ENCODE results near the gene ZNF43. TPM values are rescaled to one million over a fixed set of nuclear protein-coding genes. Genes with fewer than 3 reads are reported as not detected.
"Not testable (repeated sequence)": the region's sequence is repeated elsewhere in the genome, so short reads cannot be mapped to it uniquely, and the experiment has no call there.

ZNF43 gene
- total RNA-seq, 1 donor from 2014 or later = 108 TPM

DNA sequence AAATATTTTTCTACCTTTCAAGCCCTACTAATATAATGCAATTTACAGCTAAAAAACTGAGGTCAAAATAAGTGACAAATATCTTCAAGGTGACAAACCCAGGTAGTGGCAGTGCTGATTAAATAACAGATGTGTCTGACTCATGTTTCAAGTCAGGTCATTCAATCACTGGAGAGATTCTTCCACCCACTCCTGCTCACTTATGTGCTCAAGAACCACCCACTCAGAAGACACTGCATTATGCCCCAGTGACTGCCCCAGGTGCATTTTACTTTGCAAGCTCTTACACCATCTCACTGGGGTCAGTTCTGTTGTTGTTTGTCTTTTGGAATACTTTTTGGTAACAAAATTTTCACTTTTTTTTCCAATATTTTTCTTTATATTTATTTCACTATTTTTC is 70.8 kb downstream of the ZNF43 start:
- Histone ChIP-seq H3K4me3 (no peak overlapping the region), H3K79me2 (ENCODE audit: low read depth) (peaks cover 54% of the 10 kb centered on the region), H3K4me1 (peaks cover 7% of the 10 kb centered on the region), H3K9me3 (ENCODE audit: low read depth) (no peaks in the 10 kb centered on the region), H3K36me3 (peaks cover 29% of the 10 kb centered on the region), H3K27me3 (no peaks in the 10 kb centered on the region), H3K9ac (no peak overlapping the region), H3K27ac (no peak overlapping the region), H3K4me2 (peak overlapping the region; percentile 94), H4K20me1 (ENCODE audit: low read depth) (no peaks in the 10 kb centered on the region), H3F3A (ENCODE audit: low read depth) (peaks cover 5% of the 10 kb centered on the region), H2AFZ (replicated peaks) (no peak overlapping the region)
- Mint-ChIP-seq H3K9me3 (peaks cover 70% of the 10 kb centered on the region), H3K4me3 (no peak overlapping the region), H3K4me1 (peaks cover 2% of the 10 kb centered on the region), H3K27me3 (ENCODE audit: insufficient read depth, low read depth) (peaks cover 2% of the 10 kb centered on the region), H3K27ac (no peak overlapping the region), H3K36me3 (peaks cover 58% of the 10 kb centered on the region)
- DNase-seq (ENCODE audit: low spot score) = no peak
- TF ChIP-seq EZH2 (IDR thresholded peaks at IDR 0.05) (no peak), EZH2phosphoT487 (IDR thresholded peaks at IDR 0.05) (no peak)
- TF ChIP-seq, protein P1, sequence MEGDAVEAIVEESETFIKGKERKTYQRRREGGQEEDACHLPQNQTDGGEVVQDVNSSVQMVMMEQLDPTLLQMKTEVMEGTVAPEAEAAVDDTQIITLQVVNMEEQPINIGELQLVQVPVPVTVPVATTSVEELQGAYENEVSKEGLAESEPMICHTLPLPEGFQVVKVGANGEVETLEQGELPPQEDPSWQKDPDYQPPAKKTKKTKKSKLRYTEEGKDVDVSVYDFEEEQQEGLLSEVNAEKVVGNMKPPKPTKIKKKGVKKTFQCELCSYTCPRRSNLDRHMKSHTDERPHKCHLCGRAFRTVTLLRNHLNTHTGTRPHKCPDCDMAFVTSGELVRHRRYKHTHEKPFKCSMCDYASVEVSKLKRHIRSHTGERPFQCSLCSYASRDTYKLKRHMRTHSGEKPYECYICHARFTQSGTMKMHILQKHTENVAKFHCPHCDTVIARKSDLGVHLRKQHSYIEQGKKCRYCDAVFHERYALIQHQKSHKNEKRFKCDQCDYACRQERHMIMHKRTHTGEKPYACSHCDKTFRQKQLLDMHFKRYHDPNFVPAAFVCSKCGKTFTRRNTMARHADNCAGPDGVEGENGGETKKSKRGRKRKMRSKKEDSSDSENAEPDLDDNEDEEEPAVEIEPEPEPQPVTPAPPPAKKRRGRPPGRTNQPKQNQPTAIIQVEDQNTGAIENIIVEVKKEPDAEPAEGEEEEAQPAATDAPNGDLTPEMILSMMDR (IDR thresholded peaks at IDR 0.05) = no peak

- Histone ChIP-seq H3K36me3 (peaks cover 29% of the 10 kb centered on the region), H3K79me2 (ENCODE audit: low read depth) (peaks cover 79% of the 10 kb centered on the region)
- peaks cover 91% of the 10 kb centered on the region for H3K36me3 Mint-ChIP-seq
- not testable (repeated sequence) for H3K4me1 ChIP-seq; H3K4me1 Mint-ChIP-seq; H4K20me1 ChIP-seq (ENCODE audit: low read depth); H3K27ac Mint-ChIP-seq; H3F3A ChIP-seq (ENCODE audit: low read depth); H3K27ac ChIP-seq; H3K9ac ChIP-seq; H3K4me2 ChIP-seq; H3K27me3 Mint-ChIP-seq (ENCODE audit: insufficient read depth, low read depth); DNase-seq (ENCODE audit: low spot score); H2AFZ ChIP-seq (replicated peaks); H3K4me3 Mint-ChIP-seq; H3K9me3 ChIP-seq (ENCODE audit: low read depth); H3K4me3 ChIP-seq; H3K27me3 ChIP-seq
- H3K9me3 Mint-ChIP-seq = peaks cover 84% of the 10 kb centered on the region
Observed at GRCh38 chr19:21761547-21761946, 74.4 kb downstream of the ZNF43 start.

DNA sequence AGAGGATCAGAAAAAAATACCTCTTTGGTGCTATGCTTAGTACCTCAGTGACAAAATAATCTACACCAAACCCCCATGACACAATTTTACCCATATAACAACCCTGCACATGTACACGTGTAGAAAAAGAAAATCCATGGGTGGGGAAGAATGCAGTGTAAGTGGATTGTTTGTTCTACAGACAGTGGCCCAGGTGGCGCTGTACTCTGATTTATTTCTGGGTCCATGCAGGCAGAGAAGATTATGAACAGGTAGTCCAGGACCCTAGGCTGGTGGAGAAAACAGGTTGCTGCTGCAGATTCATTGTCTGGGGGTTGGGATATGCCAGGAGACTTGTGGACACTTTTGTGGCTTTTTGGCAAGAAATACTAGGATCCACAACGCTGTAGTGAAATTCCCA is 77.7 kb downstream of the ZNF43 start:
- Histone ChIP-seq H3K36me3 (peaks cover 29% of the 10 kb centered on the region), H3K4me1 (no peaks in the 10 kb centered on the region), H3K9me3 (ENCODE audit: low read depth) (no peaks in the 10 kb centered on the region), H3K79me2 (ENCODE audit: low read depth) (peaks cover 81% of the 10 kb centered on the region), H3K4me2 (no peak overlapping the region), H3K4me3 (no peak overlapping the region), H3F3A (ENCODE audit: low read depth) (no peaks in the 10 kb centered on the region), H3K27me3 (no peaks in the 10 kb centered on the region), H3K27ac (no peak overlapping the region), H4K20me1 (ENCODE audit: low read depth) (no peaks in the 10 kb centered on the region), H2AFZ (replicated peaks) (no peak overlapping the region), H3K9ac (no peak overlapping the region)
- DNase-seq (ENCODE audit: low spot score) = no peak
- Mint-ChIP-seq H3K9me3 (peaks cover 86% of the 10 kb centered on the region), H3K4me3 (no peak overlapping the region), H3K36me3 (peaks cover 94% of the 10 kb centered on the region), H3K27me3 (ENCODE audit: insufficient read depth, low read depth) (peaks cover 2% of the 10 kb centered on the region), H3K4me1 (no peaks in the 10 kb centered on the region), H3K27ac (no peak overlapping the region)
- TF ChIP-seq, protein P1 (IDR thresholded peaks at IDR 0.05) = no peak
- TF ChIP-seq EZH2 (IDR thresholded peaks at IDR 0.05) (no peak), EZH2phosphoT487 (IDR thresholded peaks at IDR 0.05) (no peak)

- not testable (repeated sequence) for H3F3A ChIP-seq (ENCODE audit: low read depth); H3K27ac ChIP-seq; H3K9ac ChIP-seq; DNase-seq (ENCODE audit: low spot score); H3K4me1 Mint-ChIP-seq; H3K4me3 ChIP-seq; H3K36me3 ChIP-seq; H3K27ac Mint-ChIP-seq; H3K27me3 Mint-ChIP-seq (ENCODE audit: insufficient read depth, low read depth); H3K4me2 ChIP-seq; H3K4me3 Mint-ChIP-seq; H3K27me3 ChIP-seq; H3K4me1 ChIP-seq; H4K20me1 ChIP-seq (ENCODE audit: low read depth); H3K9me3 ChIP-seq (ENCODE audit: low read depth); H2AFZ ChIP-seq (replicated peaks)
- Mint-ChIP-seq H3K9me3 (peaks cover 86% of the 10 kb centered on the region), H3K36me3 (peaks cover 94% of the 10 kb centered on the region)
- peaks cover 93% of the 10 kb centered on the region for H3K79me2 ChIP-seq (ENCODE audit: low read depth)
Observed at GRCh38 chr19:21755555-21755954, 80.4 kb downstream of the ZNF43 start.

Other genes with a start within 250 kb of the ZNF43 start
- gene ZNF100, start 68.6 kb downstream of the ZNF43 start, total RNA-seq (ENCODE audit: low replicate concordance) = 18.9 and 29.5 TPM in 2 replicates
- not detected in 2 replicates for gene ZNF208, start 174.8 kb upstream of the ZNF43 start, total RNA-seq (ENCODE audit: low replicate concordance)
- gene ZNF257, start 216.3 kb upstream of the ZNF43 start, total RNA-seq (ENCODE audit: low replicate concordance) = not detected in 2 replicates

Data from neural progenitor cell (in vitro differentiated cells).